H1 (cell line): ENCODE data around the gene SATB2. TPM values are rescaled to one million over a fixed set of nuclear protein-coding genes. Genes with fewer than 3 reads are reported as not detected.

Experiments
- CTCF ChIA-PET: fragments of 300-600 bp; sonication (Branson Sonifier 250); formaldehyde crosslinking; loops from one replicate; lab custom pipeline; 2021; ENCODE audit not compliant: partially characterized antibody; lab: Charles Lee
- POLR2A ChIA-PET: fragments of 300-600 bp; sonication (Branson Sonifier 250); formaldehyde crosslinking; loops from one replicate; lab custom pipeline; 2021; ENCODE audit warnings: inconsistent platforms; ENCODE audit not compliant: partially characterized antibody; lab: Charles Lee
- DNase-seq, 2 experiments: peaks; one replicate each; pipeline versions ENCODE4 v3.0.0 to v3.0.0-alpha.2; 2010 to 2022; ENCODE audit warnings: low spot score in 2 of 2, low read depth in 1 of 2, mixed read lengths in 1 of 2
- FAIRE-seq: peaks from 2 replicates; lab custom pipeline; 2011; peaks lifted over from hg19 to GRCh38; lab: Jason Lieb, UNC
- H2AFZ ChIP-seq: 2 replicates; pipeline ENCODE4 v1.8.1; 2012; ENCODE audit warnings: low read length, inconsistent platforms
- H2AK5ac ChIP-seq: 2 replicates; pipeline ENCODE4 v1.6.1; 2013; ENCODE audit warnings: low read depth, low read length
- H2BK120ac ChIP-seq: replicated peaks from 2 replicates; pipeline ENCODE3; 2013; ENCODE audit warnings: low read depth, low read length, inconsistent platforms
- H2BK12ac ChIP-seq: 2 replicates; pipeline ENCODE4 v1.6.1; 2013; ENCODE audit warnings: low read depth, low read length
- H2BK15ac ChIP-seq: 2 replicates; pipeline ENCODE4 v1.6.1; 2013; ENCODE audit warnings: low read length
- H2BK20ac ChIP-seq: 2 replicates; pipeline ENCODE4 v1.6.1; 2013; ENCODE audit warnings: low read length
- H2BK5ac ChIP-seq: 2 replicates; pipeline ENCODE4 v1.6.1; 2013; ENCODE audit warnings: low read depth, low read length
- H3K14ac ChIP-seq: 2 replicates; pipeline ENCODE4 v1.6.1; 2013; ENCODE audit warnings: inconsistent platforms; ENCODE audit not compliant: insufficient read length
- H3K18ac ChIP-seq: 2 replicates; pipeline ENCODE4 v1.6.1; 2013; ENCODE audit warnings: low read length; ENCODE audit errors: extremely low read depth
- H3K23ac ChIP-seq: 2 replicates; pipeline ENCODE4 v1.6.1; 2013; ENCODE audit warnings: inconsistent platforms; ENCODE audit not compliant: insufficient read length
- H3K23me2 ChIP-seq: 2 replicates; pipeline ENCODE4 v1.6.1; 2013; ENCODE audit warnings: low read depth, low read length
- H3K27ac ChIP-seq: 2 replicates; pipeline ENCODE4 v1.6.1; 2011; ENCODE audit warnings: low read depth, low read length, inconsistent platforms
- H3K27me3 ChIP-seq, 4 experiments: replicated peaks in 1 of 4; 1 replicate in 1 of 4; 2 replicates in 3 of 4; pipeline versions ENCODE4 v1.6.1 to v1.8.1; 2011 to 2013; ENCODE audit warnings: low read length in 3 of 4, mild to moderate bottlenecking in 3 of 4, inconsistent platforms in 2 of 4, mixed read lengths in 2 of 4, moderate library complexity in 1 of 4; ENCODE audit not compliant: control insufficient read depth in 3 of 4, insufficient read depth in 3 of 4; ENCODE audit errors: extremely low read depth in 1 of 4
- H3K36me3 ChIP-seq, 4 experiments: 2 replicates each; pipeline versions ENCODE4 v1.6.1 to v1.8.1; 2011 to 2013; ENCODE audit warnings: mild to moderate bottlenecking in 4 of 4, low read length in 3 of 4, moderate library complexity in 2 of 4, control low read depth in 1 of 4, inconsistent platforms in 1 of 4; ENCODE audit not compliant: insufficient read depth in 4 of 4, control insufficient read depth in 2 of 4
- H3K4ac ChIP-seq: replicated peaks from 2 replicates; pipeline ENCODE3; 2013; ENCODE audit warnings: low read length, low read depth, mixed read lengths, inconsistent platforms; ENCODE audit not compliant: insufficient read length
- H3K4me1 ChIP-seq, 4 experiments: replicated peaks in 1 of 4; 1 replicate in 1 of 4; 2 replicates in 3 of 4; pipeline versions ENCODE4 v1.6.1 to v1.8.1; 2011 to 2013; ENCODE audit warnings: low read length in 3 of 4, inconsistent platforms in 2 of 4, mixed read lengths in 1 of 4; ENCODE audit not compliant: insufficient read depth in 4 of 4, control insufficient read depth in 3 of 4
- H3K4me2 ChIP-seq, 2 experiments: 2 replicates each; pipeline versions ENCODE4 v1.6.1 to v1.8.1; 2011 to 2013; ENCODE audit warnings: low read depth in 2 of 2, low read length in 2 of 2, control low read depth in 1 of 2, inconsistent platforms in 1 of 2, mild to moderate bottlenecking in 1 of 2; ENCODE audit not compliant: insufficient read depth in 1 of 2
- H3K4me3 ChIP-seq, 4 experiments: fragments of 200-600, 300-600 bp in 1 of 4; sonication (generic), shearing (Covaris generic), sonication (Bioruptor Twin) in 1 of 4; 2 replicates each; pipeline versions ENCODE4 v1.5.1 to v1.8.1; 2011 to 2016; ENCODE audit warnings: low read length in 4 of 4, low read depth in 3 of 4, control low read depth in 2 of 4, inconsistent platforms in 2 of 4, mild to moderate bottlenecking in 2 of 4, mixed read lengths in 1 of 4, moderate library complexity in 1 of 4; ENCODE audit not compliant: insufficient read depth in 2 of 4; ENCODE audit errors: extremely low read depth in 1 of 4
- H3K56ac ChIP-seq: replicated peaks from 2 replicates; pipeline ENCODE3; 2013; ENCODE audit warnings: low read depth, mild to moderate bottlenecking, mixed read lengths, low read length, inconsistent platforms; ENCODE audit not compliant: insufficient read length
- H3K79me1 ChIP-seq: 2 replicates; pipeline ENCODE4 v1.6.1; 2013; ENCODE audit warnings: low read depth, low read length, control low read depth
- H3K79me2 ChIP-seq, 2 experiments: 2 replicates each; pipeline versions ENCODE4 v1.6.1 to v1.8.1; 2012 to 2013; ENCODE audit warnings: low read length in 2 of 2, mild to moderate bottlenecking in 2 of 2, inconsistent platforms in 1 of 2; ENCODE audit not compliant: insufficient read depth in 2 of 2, control insufficient read depth in 1 of 2
- H3K9ac ChIP-seq, 4 experiments: replicated peaks in 1 of 4; 1 replicate in 1 of 4; 2 replicates in 3 of 4; pipeline versions ENCODE4 v1.6.1 to v1.8.1; 2011 to 2013; ENCODE audit warnings: low read depth in 3 of 4, low read length in 3 of 4, control low read depth in 2 of 4, mild to moderate bottlenecking in 2 of 4, moderate library complexity in 2 of 4, inconsistent platforms in 1 of 4; ENCODE audit errors: extremely low read depth in 1 of 4
- H3K9me3 ChIP-seq, 2 experiments: 2 replicates each; pipeline versions ENCODE4 v1.6.1 to v1.8.1; 2012 to 2013; ENCODE audit warnings: mild to moderate bottlenecking in 2 of 2, moderate library complexity in 2 of 2, control low read depth in 1 of 2, inconsistent platforms in 1 of 2, low read depth in 1 of 2, low read length in 1 of 2, mixed read lengths in 1 of 2; ENCODE audit not compliant: insufficient read depth in 2 of 2
- H4K20me1 ChIP-seq, 2 experiments: replicated peaks in 1 of 2; 2 replicates each; pipeline versions ENCODE3 to v1.8.1; 2011 to 2013; ENCODE audit warnings: inconsistent platforms in 2 of 2, low read length in 2 of 2, mild to moderate bottlenecking in 1 of 2; ENCODE audit not compliant: insufficient read depth in 2 of 2, control insufficient read depth in 1 of 2
- H4K5ac ChIP-seq: 2 replicates; pipeline ENCODE4 v1.6.1; 2013; ENCODE audit warnings: low read length, low read depth, mixed read lengths, inconsistent platforms; ENCODE audit not compliant: insufficient read length
- H4K8ac ChIP-seq: 2 replicates; pipeline ENCODE4 v1.8.0; 2013; ENCODE audit warnings: mild to moderate bottlenecking, moderate library complexity, low read length, inconsistent platforms; ENCODE audit not compliant: insufficient read depth; ENCODE audit errors: extremely low read depth
- H4K91ac ChIP-seq: replicated peaks from 2 replicates; pipeline ENCODE3; 2013; ENCODE audit warnings: low read length, mixed read lengths, inconsistent platforms; ENCODE audit not compliant: insufficient read length
- ASH2L ChIP-seq: fragments of 200-600, 300-600 bp; sonication (generic); IDR thresholded peaks from one replicate; pipeline ENCODE4 v1.7.1; 2017; ENCODE audit warnings: low read length
- ATF3 ChIP-seq: IDR thresholded peaks from 2 replicates; pipeline ENCODE4 v1.6.1; 2011; ENCODE audit warnings: low read depth, mild to moderate bottlenecking, low read length; ENCODE audit not compliant: insufficient read depth
- CEBPB ChIP-seq: IDR thresholded peaks from 2 replicates; pipeline ENCODE4 v1.6.1; 2012; ENCODE audit warnings: low read depth, low read length
- KDM4A ChIP-seq: IDR thresholded peaks from one replicate; pipeline ENCODE4 v1.7.1; 2012; ENCODE audit warnings: low read depth, mild to moderate bottlenecking, moderate library complexity, low read length, inconsistent platforms; ENCODE audit not compliant: severe bottlenecking
- RAD21 ChIP-seq, 2 experiments: IDR thresholded peaks in 1 of 2; conservative IDR thresholded peaks in 1 of 2; 2 replicates each; pipeline ENCODE4 v1.6.1; 2011; ENCODE audit warnings: low read depth in 2 of 2, low read length in 2 of 2, improper control_type of control experiment in 1 of 2, inconsistent platforms in 1 of 2, mild to moderate bottlenecking in 1 of 2, moderate library complexity in 1 of 2
- SP1 ChIP-seq: IDR thresholded peaks from 2 replicates; pipeline ENCODE4 v1.6.1; 2011; ENCODE audit warnings: low read depth, low read length
- SP2 ChIP-seq: IDR thresholded peaks from 2 replicates; pipeline ENCODE4 v1.6.1; 2012; ENCODE audit warnings: mild to moderate bottlenecking, low read length, inconsistent platforms
- TBP ChIP-seq: IDR thresholded peaks from 2 replicates; pipeline ENCODE4 v1.6.1; 2011; ENCODE audit warnings: low read depth, low read length, improper control_type of control experiment
- TCF12 ChIP-seq: IDR thresholded peaks from 2 replicates; pipeline ENCODE4 v1.6.1; 2011; ENCODE audit warnings: low read depth, mild to moderate bottlenecking, low read length
- USF2 ChIP-seq: IDR thresholded peaks from 2 replicates; pipeline ENCODE4 v1.6.1; 2011; ENCODE audit warnings: low read length, improper control_type of control experiment
- YY1 ChIP-seq: IDR thresholded peaks from 2 replicates; pipeline ENCODE4 v1.6.1; 2011; ENCODE audit warnings: low read depth, mild to moderate bottlenecking, low read length
- WGBS, 2 experiments: shearing (Covaris generic) in 1 of 2; methylation state at CpG; one replicate each; pipeline versions ENCODE4 v1.1.6 to v1.1.7; 2013 to 2015; ENCODE audit warnings: low lambda C conversion rate in 2 of 2, mixed read lengths in 2 of 2, inconsistent platforms in 1 of 2, low coverage in 1 of 2, missing lambda C conversion rate in 1 of 2; ENCODE audit not compliant: insufficient replicate concordance in 2 of 2, insufficient coverage in 1 of 2, insufficient read length in 1 of 2; ENCODE audit errors: extremely low coverage in 1 of 2, missing lambda C conversion rate in 1 of 2; 5-methylcytosine and 5-hydroxymethylcytosine counted together
- polyA plus RNA-seq, 7 experiments: library from polyadenylated mRNA; depleted of rRNA in 3 of 7; stranded (reverse) in 5 of 7; unstranded in 2 of 7; fragments of >200 nt in 5 of 7; fragments of 200-250 nt in 2 of 7; gene quantifications; 1 replicate in 5 of 7; 2 replicates in 1 of 7; 4 replicates in 1 of 7; pipeline versions ENCODE4 v1.2.1 to v1.2.3, GENCODE V29; 2011 to 2013; ENCODE audit warnings: missing spikeins in 2 of 7, mixed read lengths in 2 of 7
- total RNA-seq: library from RNA; stranded (reverse); fragmentation: NEBNext Ultra II Directional; extraction: Animal tissue kit (Norgen Biotek cat#: 25700); gene quantifications from 2 replicates; pipeline ENCODE4 v1.2.1, GENCODE V29; 2021

SATB2 gene
- total and polyA plus RNA-seq, 2 of the 8 experiments (the other 6 are each of a cell fraction or from before 2014, with no cell fraction given): 1.3 to 5.7 TPM

- Histone ChIP-seq H3K23me2 (peaks cover 15% of the 10 kb centered on the region; the same call in 1 of the 2 replicates), H3K79me2 (no peaks in the 10 kb centered on the region), H3K4me1 (peaks cover 8 to 23% (median 14%) of the 10 kb centered on the region in 4 experiments), H3K4ac (no peak overlapping the region), H2BK15ac (no peak overlapping the region), H2AFZ (no peak overlapping the region), H3K79me1 (no peaks in the 10 kb centered on the region), H3K14ac (no peak overlapping the region), H2BK120ac (no peak overlapping the region), H2BK5ac (no peak overlapping the region), H3K23ac (no peak overlapping the region), H3K56ac (no peak overlapping the region), H2AK5ac (no peak overlapping the region), H3K4me3 (peak overlapping the region; percentile 29 to 60 (median 40); a peak in 7 of 8 replicates), H2BK12ac (no peak overlapping the region), H4K5ac (no peak overlapping the region), H2BK20ac (no peak overlapping the region), H3K27me3 (peaks cover 41 to 61% (median 57%) of the 10 kb centered on the region in 4 experiments), H4K8ac (no peak overlapping the region), H3K18ac (no peak overlapping the region; the same call in 1 of the 2 replicates), H4K20me1 (peaks cover 0 to 2% of the 10 kb centered on the region in 2 experiments), H3K9me3 (no peaks in the 10 kb centered on the region), H3K27ac (no peak overlapping the region), H4K91ac (no peak overlapping the region), H3K4me2 (peak overlapping the region; percentile 87 to 92), H3K36me3 (no peaks in the 10 kb centered on the region), H3K9ac (no peak overlapping the region)
- CTCF ChIA-PET: interaction anchor here (0.5 to 12.1 kb wide), 32 partner anchors 9 to 1158 kb away, joined by 3 to 298 read pairs (median 3); no protein-coding TSS in a partner anchor
- POLR2A ChIA-PET: interaction anchor here (1.0 to 5.9 kb wide), 2 partner anchors 9 to 13 kb away, joined by 3 to 32 read pairs; partner anchors contain the start of gene SATB2
- DNase-seq: peak in 1 of 2 experiments; percentile 94
- 7% methylated on average over 32 of the region's 35 CpGs; no CpG with 5 or more reads in 1 of the 2 experiments for WGBS, 2 experiments
- no peak for FAIRE-seq
- TF ChIP-seq TBP (peak; percentile 73; the same call in 1 of the 2 replicates), TCF12 (peak; percentile 67; the same call in 1 of the 2 replicates), SP1 (no peak), YY1 (peak; percentile 71; the same call in 1 of the 2 replicates), SP2 (no peak), CEBPB (no peak), KDM4A (peak; percentile 32), ASH2L (peak; percentile 45), ATF3 (no peak), USF2 (no peak), RAD21 (IDR thresholded peaks at IDR 0.05 in 1 of 2, conservative IDR thresholded peaks at IDR 0.05 in 1 of 2; ENCODE audit: low read depth in 2 of 2, low read length in 2 of 2) (peak; percentile 54 to 70)
Observed at GRCh38 chr2:199471443-199472057, 13.8 kb upstream of the SATB2 start.
